T-helper 1 cell treated with Interleukin-12 subunit alpha and Interleukin-12 subunit beta and Interleukin-4 antibody, amounts not matched to agents 30 ng/mL and 1 ng/mL, for 36 hours (primary cell): Measurements from ENCODE around the gene PCDH17. TPM values are rescaled to one million over a fixed set of nuclear protein-coding genes. Genes with fewer than 3 reads are reported as not detected.

Experiments used
- intact Hi-C: fragments of 100-400 bp; cut with micrococcal nuclease; formaldehyde crosslinking; loops from one replicate; pipeline ENCODE4 v1.15.1; 2024
- total RNA-seq: library from RNA; stranded (reverse); gene quantifications from 2 replicates; pipeline ENCODE4 v1.2.3, GENCODE V29; 2022

PCDH17 gene
- total RNA-seq, 1 donor from 2014 or later, result not detected

DNA sequence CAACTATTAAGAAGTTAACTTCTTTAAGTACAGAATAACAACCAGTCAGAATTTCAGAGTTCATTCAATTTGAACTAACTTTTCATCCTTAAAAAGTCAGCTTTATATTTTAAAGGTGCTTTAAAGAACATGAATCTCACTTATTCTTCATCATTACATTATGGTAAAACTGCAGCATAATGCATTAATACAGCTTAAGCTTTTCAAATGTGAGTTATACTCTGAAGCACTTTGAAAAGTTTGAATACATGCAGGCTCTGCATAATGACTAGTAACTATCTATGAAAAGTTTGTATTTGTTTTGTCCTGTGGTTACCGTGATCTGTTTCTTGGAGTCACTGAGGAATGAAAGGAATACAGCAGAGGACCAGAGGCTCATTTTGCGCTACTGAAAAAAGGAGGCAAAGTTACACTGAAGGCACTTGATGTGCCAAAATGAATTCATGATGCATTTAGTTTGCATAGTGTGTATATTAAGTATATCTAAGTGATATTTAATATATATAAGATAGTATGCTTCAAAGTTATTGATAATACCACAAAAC, 4.1 kb downstream of the PCDH17 start:
- intact Hi-C loops, result no loop called here

DNA sequence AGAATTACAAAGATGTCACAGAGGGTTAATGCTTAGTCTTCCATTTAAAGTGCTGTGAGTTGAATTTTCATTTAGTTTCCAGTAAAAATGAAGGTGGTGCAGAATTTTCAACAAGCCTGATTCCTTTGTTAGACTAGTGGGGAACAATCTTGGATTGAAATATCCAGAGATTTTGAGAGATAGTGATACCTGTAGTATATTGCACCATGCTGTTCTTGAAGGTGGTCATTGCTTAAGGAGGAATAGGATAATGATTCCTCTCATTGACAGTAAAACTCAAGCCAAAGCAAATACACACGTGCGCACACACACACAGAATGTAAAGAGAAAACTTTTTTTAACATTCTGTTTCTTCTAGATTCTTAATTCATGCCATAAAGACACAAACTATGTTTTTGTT, 5.3 kb downstream of the PCDH17 start:
- intact Hi-C loops, result no loop called here

DNA sequence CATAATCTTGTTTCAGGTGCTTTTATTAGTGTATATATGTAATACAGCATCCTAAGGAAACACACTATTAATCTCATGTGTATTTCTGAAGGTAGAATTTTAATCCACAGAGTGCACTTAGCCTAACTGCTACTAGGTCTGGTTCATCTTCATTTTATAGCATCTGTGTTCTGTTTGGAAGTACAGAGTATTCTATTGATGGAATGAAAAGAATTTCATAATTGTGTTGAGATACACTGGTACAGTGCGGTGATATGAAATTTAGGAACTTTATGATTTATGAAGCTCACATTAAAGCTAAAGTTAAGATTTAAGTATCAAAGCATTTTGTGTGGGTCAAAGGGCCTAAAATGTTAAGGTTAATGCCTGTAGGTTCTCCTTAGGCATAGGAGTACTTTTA, 6.0 kb downstream of the PCDH17 start:
- intact Hi-C loops, result no loop called here

DNA sequence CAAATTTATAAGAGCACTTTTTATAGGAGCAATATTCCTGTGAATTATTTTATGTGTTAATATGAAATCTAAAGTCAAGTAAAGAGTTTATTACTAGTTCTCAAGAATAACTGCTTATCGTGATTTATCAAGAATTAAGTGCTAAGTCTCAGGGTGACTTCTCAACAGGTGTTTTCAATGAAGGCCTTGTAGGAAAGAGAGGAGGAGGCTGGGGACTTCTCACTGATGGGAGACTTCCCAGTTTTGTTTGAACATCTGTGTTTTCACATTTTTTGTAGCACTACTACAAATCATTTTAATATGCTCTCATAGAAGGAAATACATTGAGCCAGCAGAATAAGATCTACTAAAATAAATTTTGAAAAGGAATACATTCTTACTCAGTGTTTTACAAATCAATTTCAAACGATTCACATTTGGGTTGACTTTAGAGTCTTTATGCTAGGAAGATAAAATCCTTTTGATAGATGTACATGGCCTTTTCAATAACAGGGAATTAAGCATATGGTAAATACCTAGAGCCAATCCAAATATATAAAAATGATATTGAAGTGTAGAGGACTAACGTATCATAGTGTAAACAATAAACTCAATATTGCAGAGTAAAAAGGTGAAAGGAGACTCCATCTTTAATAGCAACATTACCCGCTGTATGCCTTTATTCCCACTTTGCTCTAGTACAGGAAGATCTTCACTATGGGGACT, 6.8 kb downstream of the PCDH17 start:
- intact Hi-C loops, result no loop called here

DNA sequence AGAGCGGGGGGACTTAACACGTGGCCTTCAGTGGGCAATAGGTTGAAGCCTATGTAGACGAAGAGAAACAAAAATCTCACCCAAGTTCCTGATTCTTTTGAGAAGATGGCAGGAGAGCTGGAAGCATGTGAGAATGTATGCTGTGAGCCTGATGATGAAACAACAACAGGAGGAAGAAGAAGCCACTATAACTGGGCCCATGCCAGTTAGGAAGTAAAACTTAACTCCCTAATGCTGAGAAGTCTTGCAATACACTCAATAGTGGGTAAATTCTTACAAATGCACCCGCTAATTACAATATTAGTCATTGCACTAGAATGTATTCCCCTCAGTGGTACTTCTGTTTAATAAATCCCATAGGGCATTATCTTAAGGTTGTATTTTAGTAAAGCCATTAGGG, 9.1 kb downstream of the PCDH17 start:
- intact Hi-C loops, result no loop called here

DNA sequence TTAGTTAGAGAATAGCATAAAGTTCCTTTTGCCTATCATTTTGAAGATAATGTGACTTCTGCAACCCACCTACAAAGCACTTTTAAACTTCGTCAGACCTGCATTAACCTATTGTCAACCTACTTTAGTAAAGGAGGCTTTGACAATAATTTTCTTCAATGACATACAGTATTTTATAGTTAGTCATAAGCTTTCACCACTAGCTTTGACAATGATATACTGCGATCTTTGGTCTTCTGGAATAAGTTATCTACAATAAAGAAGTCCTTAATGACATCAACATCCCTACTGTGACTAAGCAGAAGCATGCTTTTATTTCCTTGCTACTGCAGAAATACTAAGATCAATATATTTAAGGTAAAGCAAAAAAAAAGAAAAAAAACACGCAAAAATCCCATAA, 9.5 kb downstream of the PCDH17 start:
- intact Hi-C loops, result no loop called here

DNA sequence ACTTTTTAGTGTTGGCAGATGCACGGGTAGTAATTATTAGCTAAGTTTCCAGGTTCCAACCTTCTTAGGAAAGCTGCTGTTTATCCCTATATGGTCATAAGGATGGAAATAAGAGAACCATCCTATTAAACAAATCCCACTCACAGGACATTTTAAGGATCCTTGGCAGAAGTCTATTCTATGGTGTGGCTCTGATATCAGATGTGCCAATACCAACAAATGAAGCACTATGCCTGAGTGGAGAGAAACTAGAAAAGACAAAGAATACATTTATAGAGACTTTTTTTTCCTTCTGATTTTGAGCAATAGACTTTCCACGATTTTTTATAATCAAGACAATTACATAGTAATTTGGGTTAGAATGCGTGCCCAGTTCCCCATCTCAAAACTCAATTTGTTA, 12.6 kb downstream of the PCDH17 start:
- intact Hi-C loops, result no loop called here

DNA sequence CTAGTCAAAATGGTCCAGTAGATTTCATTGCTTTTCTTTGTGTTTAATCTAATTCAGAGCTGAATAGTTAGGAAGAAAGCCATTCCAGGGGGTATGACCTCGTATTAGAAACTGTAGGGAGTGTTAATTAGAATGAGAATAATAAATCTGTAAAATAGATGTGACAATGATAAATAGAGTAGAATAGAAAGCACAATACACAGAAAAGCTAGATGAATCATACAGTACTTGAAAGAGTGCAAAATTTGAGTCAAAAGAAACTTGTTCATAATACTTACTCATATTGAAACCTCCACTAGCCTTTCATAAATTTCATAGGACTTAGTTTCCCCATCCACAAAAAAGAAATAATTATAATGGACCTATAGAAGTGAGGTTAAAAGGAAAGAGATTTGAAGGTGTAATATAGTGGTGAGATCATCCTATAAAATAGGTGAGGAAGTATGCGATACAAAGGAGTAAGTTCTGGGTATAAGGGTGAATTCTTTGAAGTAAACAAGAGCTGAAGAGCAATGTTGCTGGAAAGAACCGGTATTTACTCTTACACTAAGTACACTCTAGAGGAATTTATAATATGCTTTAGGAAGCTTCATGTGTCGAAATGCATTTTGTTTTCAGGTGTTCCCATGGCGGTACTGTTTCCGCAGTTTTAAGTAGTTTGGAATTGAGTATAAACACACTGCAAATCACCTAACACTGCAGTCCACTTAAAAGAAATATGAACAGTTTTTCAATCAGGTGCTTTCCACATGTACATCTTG, 21.9 kb downstream of the PCDH17 start:
- intact Hi-C loops, result no loop called here

DNA sequence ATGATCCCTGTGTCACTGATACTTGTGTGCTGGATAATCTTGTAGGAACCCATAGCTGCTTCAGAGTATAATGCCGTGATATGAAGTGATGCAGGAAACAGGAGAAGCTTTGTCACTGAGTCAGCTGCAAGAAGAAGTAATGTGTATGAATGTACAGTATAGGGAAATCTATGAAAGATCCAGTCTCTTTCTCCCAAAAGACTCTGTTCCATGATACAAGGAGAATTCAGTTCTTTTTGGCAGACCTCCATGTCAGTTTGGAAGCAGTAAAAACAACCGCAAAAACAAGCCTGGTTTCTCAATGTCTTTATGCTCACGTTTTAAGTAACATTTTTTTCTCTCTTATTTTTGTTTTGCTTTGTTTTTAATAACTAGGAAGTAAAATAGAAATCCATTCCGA, 33.9 kb downstream of the PCDH17 start:
- intact Hi-C loops, result no loop called here

DNA sequence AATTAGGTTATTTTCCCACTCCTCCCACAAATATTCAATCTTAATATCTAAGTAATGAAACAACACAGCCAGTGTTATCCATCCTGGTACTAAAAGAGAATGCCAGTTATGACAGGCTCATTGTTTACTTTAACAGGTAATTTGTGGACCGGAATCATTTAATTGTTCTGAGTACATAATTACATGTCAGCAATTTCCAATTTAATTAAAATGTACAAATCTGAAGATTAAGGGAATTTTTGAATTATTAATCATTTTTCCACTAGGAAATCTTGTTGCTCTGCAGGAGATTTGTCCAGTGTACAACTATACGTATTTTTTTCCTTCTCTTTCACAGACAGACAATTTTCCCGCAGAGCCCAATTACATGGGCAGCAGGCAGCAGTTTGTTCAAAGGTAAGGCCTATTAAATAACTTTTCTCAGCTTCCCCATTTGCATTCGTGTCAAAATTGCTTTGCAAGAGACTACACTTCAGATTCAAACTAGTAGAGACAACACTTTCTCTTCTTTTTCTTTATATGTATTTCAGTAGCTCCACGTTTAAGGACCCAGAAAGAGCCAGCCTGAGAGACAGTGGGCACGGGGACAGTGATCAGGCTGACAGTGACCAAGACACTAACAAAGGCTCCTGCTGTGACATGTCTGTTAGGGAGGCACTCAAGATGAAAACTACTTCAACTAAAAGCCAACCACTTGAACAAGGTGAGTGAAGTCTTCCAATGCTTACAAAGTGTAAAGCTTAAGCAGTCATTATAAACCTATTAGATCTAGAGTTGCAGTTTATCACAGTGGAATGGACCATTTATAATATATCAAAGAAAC, 34.8 kb downstream of the PCDH17 start:
- intact Hi-C loops, result no loop called here

DNA sequence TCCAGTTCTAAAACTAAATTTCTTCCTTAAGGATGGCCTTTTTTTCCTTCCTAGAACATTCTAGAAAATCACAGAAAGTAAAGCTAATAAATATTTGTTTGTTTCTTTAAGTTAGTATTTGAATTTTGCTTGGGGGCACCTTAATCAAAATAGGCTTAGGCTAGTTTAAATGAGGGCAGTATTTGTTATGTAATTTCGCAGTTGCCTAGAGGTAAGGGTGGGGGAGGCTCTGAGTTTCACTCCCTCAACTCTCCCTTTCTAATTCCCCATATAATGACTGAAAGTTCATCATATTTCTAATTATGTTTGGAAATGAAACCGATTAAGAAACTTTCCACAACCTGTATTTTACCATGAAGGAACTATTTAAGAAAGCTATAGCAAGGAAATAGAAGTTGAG, 40.6 kb downstream of the PCDH17 start:
- intact Hi-C loops, result no loop called here

DNA sequence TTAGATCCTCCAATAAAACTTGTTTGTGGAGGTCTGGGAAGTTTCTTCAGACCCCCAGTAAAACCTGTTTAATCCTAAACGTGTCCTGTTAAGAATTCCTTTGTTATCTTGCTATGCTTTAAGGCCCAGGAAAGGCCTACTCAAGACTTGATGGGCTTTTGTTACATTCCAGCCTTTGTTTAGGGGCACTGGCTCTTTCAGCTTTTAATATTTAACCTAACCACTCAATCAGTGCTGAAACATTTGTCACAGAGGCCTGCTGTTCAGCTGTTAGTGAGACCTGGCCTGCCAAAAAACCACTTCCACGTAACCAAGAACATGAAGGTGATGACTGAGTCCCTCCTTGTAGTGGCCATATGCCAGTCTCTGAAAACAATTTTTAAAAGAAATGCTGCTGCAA, 41.7 kb downstream of the PCDH17 start:
- intact Hi-C loops, result no loop called here

DNA sequence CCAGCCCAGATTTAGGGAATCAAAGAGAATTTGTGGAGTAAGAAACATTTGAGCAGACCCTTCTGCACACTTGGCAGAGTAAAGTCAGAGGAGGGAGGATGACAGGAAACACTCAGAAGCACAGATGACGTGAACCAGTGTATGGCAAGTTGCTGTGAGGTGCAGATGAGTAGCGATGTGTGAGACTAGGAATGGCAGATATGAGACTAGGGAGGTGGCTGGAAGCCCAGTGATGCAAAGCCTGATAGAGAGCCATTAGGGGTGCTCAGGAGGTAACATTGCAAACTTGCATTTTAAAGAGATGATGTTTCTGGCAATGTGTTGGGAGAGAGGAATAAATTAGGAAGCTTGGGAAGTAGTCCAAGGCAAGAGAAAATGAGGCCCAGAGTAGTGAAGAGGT, 44.0 kb downstream of the PCDH17 start:
- intact Hi-C loops, result no loop called here

DNA sequence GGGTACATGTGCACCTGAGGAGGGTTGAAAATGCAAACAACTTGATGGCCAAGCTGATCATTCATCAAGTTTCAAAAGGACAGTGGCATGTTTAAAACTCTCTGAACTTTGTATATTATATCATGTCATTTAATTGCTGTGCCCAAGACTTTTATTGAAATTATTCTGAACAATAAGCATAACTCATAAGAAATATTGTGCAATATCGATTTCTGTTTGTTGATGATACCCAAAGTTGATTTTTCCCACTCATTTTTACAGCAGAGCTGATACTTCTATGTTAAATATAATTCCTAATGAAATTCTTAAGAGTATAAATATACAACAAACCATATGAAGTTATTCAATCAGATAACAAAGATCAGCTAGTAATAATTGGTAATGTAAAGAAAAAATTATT, 49.1 kb downstream of the PCDH17 start:
- intact Hi-C loops, result no loop called here

DNA sequence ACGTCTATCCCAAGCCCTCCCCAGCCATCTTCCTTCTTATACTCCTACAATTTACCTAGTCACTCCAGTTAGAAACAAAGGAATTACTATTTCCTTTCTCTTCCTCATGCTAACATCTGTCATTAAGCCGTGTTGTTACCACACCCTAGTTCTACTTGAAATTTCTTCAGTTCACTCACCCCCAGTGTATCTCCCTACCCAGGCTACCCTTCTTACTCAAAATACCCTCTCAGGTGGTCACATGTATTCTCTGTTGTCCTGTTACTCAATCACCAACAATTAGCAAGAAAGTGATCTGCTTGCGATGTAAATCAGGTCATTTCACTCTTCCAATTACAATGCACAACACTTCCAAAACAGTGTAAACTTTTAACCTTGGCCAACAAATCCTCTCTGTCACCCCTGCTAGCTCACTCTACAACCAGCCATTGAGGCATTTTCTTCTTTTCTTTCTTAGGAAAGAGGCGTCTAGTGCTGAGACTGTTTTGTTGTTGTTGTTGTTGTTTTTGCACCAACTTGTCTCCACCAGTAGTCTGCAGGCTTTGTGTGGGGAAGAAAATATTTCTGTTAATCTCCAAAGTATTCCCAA, 50.7 kb downstream of the PCDH17 start:
- intact Hi-C loops, result no loop called here

DNA sequence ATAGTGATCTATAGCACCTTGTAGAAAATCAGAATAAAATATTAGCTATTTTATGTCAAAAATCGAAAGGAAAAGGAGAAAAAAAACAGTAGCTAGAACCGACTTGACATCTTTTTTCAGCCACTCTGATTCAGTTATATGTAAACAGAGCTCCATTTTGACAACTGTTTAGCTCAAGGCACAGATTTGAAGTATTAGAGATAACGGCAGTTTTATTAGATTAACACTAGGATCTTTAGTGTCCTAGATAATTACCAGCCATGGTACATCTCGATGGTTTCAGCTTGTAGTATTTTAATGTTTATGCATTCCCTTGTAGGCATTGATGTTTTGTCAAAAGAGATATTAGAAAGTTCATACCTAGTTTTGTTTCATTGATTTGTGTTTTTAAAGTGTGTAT, 67.3 kb downstream of the PCDH17 start:
- intact Hi-C loops, result loop anchor here (5.0 kb wide), 1 partner anchor 33 kb away; no protein-coding TSS in a partner anchor

DNA sequence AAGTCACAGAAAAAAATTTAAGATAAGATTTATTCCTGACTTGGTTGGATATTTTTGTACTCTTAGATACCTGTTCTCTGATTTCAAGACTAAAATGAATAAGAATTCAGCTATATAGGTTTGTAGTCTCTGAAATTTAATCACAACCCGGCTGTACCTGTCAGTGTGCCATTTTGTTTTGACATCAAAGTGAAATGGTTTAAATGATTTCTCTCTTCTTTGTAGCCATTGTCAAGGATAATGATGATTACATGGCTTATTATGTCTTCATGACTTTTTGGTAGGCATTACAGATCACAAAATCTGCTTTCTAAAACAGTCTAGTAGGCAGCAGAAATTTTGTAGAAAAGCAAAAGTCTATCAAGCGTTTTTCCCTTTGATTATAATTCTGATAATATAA, 72.5 kb downstream of the PCDH17 start:
- intact Hi-C loops, result no loop called here

DNA sequence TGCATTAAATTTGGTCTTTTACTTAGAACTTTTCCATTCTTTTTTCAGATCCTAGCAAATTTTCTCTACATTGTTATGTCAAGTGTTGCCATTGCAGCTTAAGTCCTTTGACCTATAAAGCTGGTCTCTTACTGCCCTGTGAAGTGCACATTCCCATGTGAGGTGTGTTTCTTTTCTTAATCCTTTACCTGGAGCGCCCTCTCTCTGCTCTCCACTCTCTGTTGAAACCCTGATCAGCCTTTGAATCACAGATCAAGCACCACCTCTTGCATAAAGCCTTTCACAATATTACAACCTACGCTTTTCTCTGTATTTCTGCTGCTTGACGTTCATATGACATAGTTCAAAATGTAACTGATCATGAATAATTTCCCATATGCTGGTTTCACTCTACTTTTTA, 84.8 kb downstream of the PCDH17 start:
- intact Hi-C loops, result no loop called here

DNA sequence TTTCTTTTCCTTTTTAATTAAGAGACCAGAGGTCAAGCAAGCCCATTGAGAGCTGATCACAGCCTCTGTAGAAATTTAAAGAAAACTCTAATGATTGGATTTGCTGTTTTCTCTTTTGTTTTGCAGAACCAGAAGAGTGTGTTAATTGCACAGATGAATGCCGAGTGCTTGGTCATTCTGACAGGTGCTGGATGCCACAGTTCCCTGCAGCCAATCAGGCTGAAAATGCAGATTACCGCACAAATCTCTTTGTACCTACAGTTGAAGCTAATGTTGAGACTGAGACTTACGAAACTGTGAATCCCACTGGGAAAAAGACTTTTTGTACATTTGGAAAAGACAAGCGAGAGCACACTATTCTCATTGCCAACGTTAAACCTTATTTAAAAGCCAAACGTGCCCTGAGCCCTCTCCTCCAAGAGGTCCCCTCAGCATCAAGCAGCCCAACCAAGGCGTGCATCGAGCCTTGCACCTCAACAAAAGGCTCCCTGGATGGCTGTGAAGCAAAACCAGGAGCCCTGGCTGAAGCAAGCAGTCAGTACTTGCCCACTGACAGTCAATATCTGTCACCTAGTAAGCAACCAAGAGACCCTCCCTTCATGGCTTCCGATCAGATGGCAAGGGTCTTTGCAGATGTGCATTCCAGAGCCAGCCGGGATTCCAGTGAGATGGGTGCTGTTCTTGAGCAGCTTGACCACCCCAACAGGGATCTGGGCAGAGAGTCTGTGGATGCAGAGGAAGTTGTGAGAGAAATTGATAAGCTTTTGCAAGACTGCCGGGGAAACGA, 93.1 kb downstream of the PCDH17 start:
- intact Hi-C loops, result loop anchor here (5.0 kb wide), 1 partner anchor 37 kb away; no protein-coding TSS in a partner anchor

DNA sequence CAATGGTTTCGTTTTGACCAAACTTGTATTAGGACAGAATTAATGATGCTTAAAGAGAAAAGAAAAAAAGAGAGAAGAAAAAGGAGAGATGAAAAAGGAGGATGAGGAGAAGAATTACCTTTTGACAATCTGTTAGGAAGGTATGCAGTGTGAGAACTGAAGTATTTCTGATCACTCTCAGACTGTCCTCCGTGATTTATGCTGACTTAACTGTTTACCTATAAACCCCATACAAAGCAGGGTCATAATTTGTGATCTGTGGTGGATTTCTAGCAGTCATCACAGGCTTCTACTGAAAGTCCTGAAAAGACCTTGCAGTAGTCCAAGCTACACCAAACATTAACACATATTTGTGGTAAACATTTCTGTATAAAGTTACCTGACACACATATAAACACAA, 93.9 kb downstream of the PCDH17 start:
- intact Hi-C loops, result loop anchor here (5.0 kb wide), 1 partner anchor 38 kb away; no protein-coding TSS in a partner anchor
